HepG2 (cell line): ENCODE data around the gene RNFT2. TPM values are rescaled to one million over a fixed set of nuclear protein-coding genes. Genes with fewer than 3 reads are reported as not detected.

Experiments used
- ATAC-seq: fragments of 200-7000 bp; cut with Tn5 transposase; 3 replicates; pipeline ENCODE4 v1.9.1; 2020; ENCODE audit warnings: mild to moderate bottlenecking, moderate library complexity
- BruUV-seq: library from RNA; stranded (reverse); fragments of 400-500 nt; replicated peaks from 2 replicates; lab custom pipeline; 2021; lab: Mats Ljungman, UMichigan
- CTCF ChIA-PET: fragments of 300-600 bp; formaldehyde crosslinking; extraction: SDS; loops from one replicate; lab custom pipeline; 2021; ENCODE audit warnings: low total read pairs, inconsistent platforms, low intra/inter-chr PET ratio; lab: Yijun Ruan, JAX
- POLR2A ChIA-PET: fragments of 350-600 bp; sonication (Branson Sonifier 250); formaldehyde crosslinking; loops from one replicate; lab custom pipeline; 2020; ENCODE audit warnings: antibody characterized with exemption, inconsistent platforms; lab: Yijun Ruan, JAX
- DNase-seq: peaks from one replicate; pipeline ENCODE4 v3.0.0-alpha.2; 2015; ENCODE audit warnings: low spot score
- FAIRE-seq: peaks from 3 replicates; lab custom pipeline; 2011; peaks lifted over from hg19 to GRCh38; lab: Jason Lieb, UNC
- H2AFZ ChIP-seq: one replicate; pipeline ENCODE4 v1.6.1; 2011; ENCODE audit warnings: low read length, inconsistent platforms
- H3K27ac ChIP-seq: fragments of 300-600 bp; 3 replicates; pipeline ENCODE4 v1.8.0; 2011; ENCODE audit warnings: mixed run types, mild to moderate bottlenecking, mixed read lengths, low read length, inconsistent platforms; ENCODE audit not compliant: insufficient read depth; ENCODE audit errors: extremely low read length
- H3K27me3 ChIP-seq, 2 experiments: fragments of 200-600 bp in 1 of 2; 2 replicates in 1 of 2; 3 replicates in 1 of 2; pipeline versions ENCODE4 v1.6.0 to v1.8.0; 2011; ENCODE audit warnings: low read length in 2 of 2, mild to moderate bottlenecking in 2 of 2, moderate library complexity in 2 of 2, inconsistent platforms in 1 of 2; ENCODE audit not compliant: insufficient read depth in 2 of 2, control insufficient read depth in 1 of 2
- H3K36me3 ChIP-seq, 2 experiments: fragments of 200-600 bp in 1 of 2; replicated peaks in 1 of 2; 2 replicates in 1 of 2; 3 replicates in 1 of 2; pipeline versions ENCODE4 v1.5.1 to v1.8.0; 2011; ENCODE audit warnings: low read length in 2 of 2, inconsistent platforms in 1 of 2; ENCODE audit not compliant: insufficient read depth in 2 of 2, control insufficient read depth in 1 of 2
- H3K4me1 ChIP-seq: 2 replicates; pipeline ENCODE4 v1.5.1; 2012; ENCODE audit warnings: low read length, inconsistent platforms; ENCODE audit not compliant: insufficient read depth
- H3K4me2 ChIP-seq: 2 replicates; pipeline ENCODE4 v1.6.0; 2011; ENCODE audit warnings: low read depth, low read length, inconsistent platforms
- H3K4me3 ChIP-seq, 3 experiments: fragments of 200-600 bp in 1 of 3; sonication (generic), shearing (Covaris generic) in 1 of 3; replicated peaks in 1 of 3; 2 replicates each; pipeline ENCODE4 v1.5.1; 2011 to 2016; ENCODE audit warnings: low read length in 3 of 3, inconsistent platforms in 2 of 3, low read depth in 2 of 3, mild to moderate bottlenecking in 2 of 3, control low read depth in 1 of 3, mixed read lengths in 1 of 3; ENCODE audit not compliant: insufficient read depth in 1 of 3
- H3K79me2 ChIP-seq: one replicate; pipeline ENCODE4 v1.6.1; 2011; ENCODE audit warnings: low read length, inconsistent platforms; ENCODE audit not compliant: insufficient read depth
- H3K9ac ChIP-seq: 2 replicates; pipeline ENCODE4 v1.6.0; 2011; ENCODE audit warnings: mild to moderate bottlenecking, low read depth, low read length, inconsistent platforms; ENCODE audit not compliant: insufficient read depth
- H3K9me3 ChIP-seq: 2 replicates; pipeline ENCODE4 v1.5.1; 2012; ENCODE audit warnings: mild to moderate bottlenecking, low read length
- H4K20me1 ChIP-seq: 2 replicates; pipeline ENCODE4 v1.6.0; 2011; ENCODE audit warnings: inconsistent platforms, mild to moderate bottlenecking, low read length, moderate library complexity; ENCODE audit not compliant: insufficient read depth
- ATRX ChIP-seq: sonication (generic); formaldehyde crosslinking; IDR thresholded peaks from 2 replicates; pipeline ENCODE4 v1.4.0; 2020; ENCODE audit warnings: missing genetic modification reagents, borderline replicate concordance
- E2F1 ChIP-seq: sonication (generic); formaldehyde crosslinking; IDR thresholded peaks from 2 replicates; pipeline ENCODE4 v1.5.0; 2020; ENCODE audit warnings: missing genetic modification reagents
- FLYWCH1 ChIP-seq: sonication (generic); formaldehyde crosslinking; IDR thresholded peaks from 2 replicates; pipeline ENCODE4 v1.8.1; 2023; ENCODE audit warnings: mild to moderate bottlenecking, missing genetic modification reagents
- GATA4 ChIP-seq: sonication (generic); IDR thresholded peaks from 2 replicates; pipeline ENCODE4 v1.6.1; 2016; ENCODE audit warnings: antibody characterized with exemption, low read depth, borderline replicate concordance
- GATAD1 ChIP-seq: IDR thresholded peaks from 2 replicates; pipeline ENCODE4 v1.6.1; 2016; ENCODE audit warnings: missing genetic modification reagents, missing compliant biosample characterization
- GLI4 ChIP-seq: sonication (generic); formaldehyde crosslinking; IDR thresholded peaks from 2 replicates; pipeline ENCODE4 v1.5.1; 2020; ENCODE audit warnings: missing genetic modification reagents, mild to moderate bottlenecking, moderate library complexity, borderline replicate concordance
- PHF8 ChIP-seq: sonication (generic); formaldehyde crosslinking; IDR thresholded peaks from 2 replicates; pipeline ENCODE4 v1.5.0; 2020; ENCODE audit warnings: missing genetic modification reagents
- SPEN ChIP-seq: sonication (generic); formaldehyde crosslinking; IDR thresholded peaks from 2 replicates; pipeline ENCODE4 v1.5.1; 2020; ENCODE audit warnings: low read depth, mild to moderate bottlenecking, missing genetic modification reagents
- SRY ChIP-seq: sonication (generic); formaldehyde crosslinking; IDR thresholded peaks from 2 replicates; pipeline ENCODE4 v1.8.0; 2022; ENCODE audit warnings: mild to moderate bottlenecking, missing genetic modification reagents
- STAT5B ChIP-seq: sonication (generic); formaldehyde crosslinking; IDR thresholded peaks from 2 replicates; pipeline ENCODE4 v1.4.0; 2020; ENCODE audit warnings: missing genetic modification reagents
- THAP8 ChIP-seq: sonication (generic); formaldehyde crosslinking; IDR thresholded peaks from 2 replicates; pipeline ENCODE4 v1.5.1; 2020; ENCODE audit warnings: missing genetic modification reagents, mild to moderate bottlenecking, borderline replicate concordance
- ZFAT ChIP-seq: sonication (generic); formaldehyde crosslinking; conservative IDR thresholded peaks from 2 replicates; pipeline ENCODE4 v1.8.1; 2023; ENCODE audit warnings: missing genetic modification reagents, inconsistent platforms
- ZHX2 ChIP-seq, 2 experiments: sonication (generic) in 1 of 2; formaldehyde crosslinking in 1 of 2; IDR thresholded peaks; 2 replicates each; pipeline versions ENCODE4 v1.6.1 to v1.9.0; 2014 to 2022; ENCODE audit warnings: antibody characterized with exemption in 1 of 2, borderline replicate concordance in 1 of 2, inconsistent platforms in 1 of 2, low read depth in 1 of 2, missing genetic modification reagents in 1 of 2
- ZNF431 ChIP-seq: sonication (generic); formaldehyde crosslinking; IDR thresholded peaks from 2 replicates; pipeline ENCODE4 v1.9.0; 2022; ENCODE audit warnings: missing genetic modification reagents, low read depth, mild to moderate bottlenecking, borderline replicate concordance
- ZNF776 ChIP-seq: sonication (generic); formaldehyde crosslinking; IDR thresholded peaks from 2 replicates; pipeline ENCODE4 v1.4.0; 2020; ENCODE audit warnings: mild to moderate bottlenecking, missing genetic modification reagents
- WGBS: methylation state at CpG from one replicate; pipeline ENCODE4 v1.1.6; 2017; ENCODE audit warnings: low lambda C conversion rate; 5-methylcytosine and 5-hydroxymethylcytosine counted together
- in situ Hi-C: cut with HindIII; loops from 2 replicates; pipeline ENCODE4 v1.10.0; 2017; ENCODE audit warnings: low pct_unique_long_range_greater_than_20kb; ENCODE audit not compliant: extremely low pct_ligation_motif_present
- intact Hi-C: fragments of 100-400 bp; cut with micrococcal nuclease; formaldehyde crosslinking; loops from one replicate; pipeline ENCODE4 v1.10.0; 2022; ENCODE audit not compliant: unreplicated experiment
- polyA plus RNA-seq, 8 experiments: library from polyadenylated mRNA; depleted of rRNA in 3 of 8; stranded (reverse) in 7 of 8; unstranded in 1 of 8; fragments of >200 nt; fragmentation: Illumina TruSeq in 4 of 8; extraction: Trizol in 4 of 8; gene quantifications; 2 replicates each; pipeline versions ENCODE4 v1.2.1 to v1.2.3, GENCODE V29; 2011 to 2016; ENCODE audit warnings: low read depth in 4 of 8, missing spikeins in 1 of 8, mixed read lengths in 1 of 8; ENCODE audit not compliant: insufficient read depth in 1 of 8
- total RNA-seq, 5 experiments: library from RNA; depleted of rRNA; stranded (reverse); fragments of >200 nt; fragmentation: Illumina TruSeq; extraction: Trizol; gene quantifications; 2 replicates each; pipeline ENCODE4 v1.2.3, GENCODE V29; 2016; ENCODE audit warnings: low read depth in 1 of 5
- TF ChIP-seq, protein P1 (sequence below): sonication (generic); formaldehyde crosslinking; IDR thresholded peaks from 2 replicates; pipeline ENCODE4 v1.8.0; 2022; ENCODE audit warnings: mild to moderate bottlenecking, missing genetic modification reagents, moderate library complexity

The RNFT2 gene
- total and polyA plus RNA-seq, 2 of the 13 experiments (the other 11 are each of a cell fraction or from before 2014, with no cell fraction given) = 3.3 to 8.3 TPM

GRCh38 chr12:116832353-116832752 is 94.2 kb downstream of the RNFT2 start (continued):
- TF ChIP-seq ZHX2 (IDR thresholded peaks at IDR 0.05; ENCODE audit: low read depth) (no peak), ZHX2 (CRISPR knock-in tag; IDR thresholded peaks at IDR 0.05; ENCODE audit: borderline replicate concordance) (no peak), E2F1 (no peak), THAP8 (CRISPR knock-in tag) (no peak)

- Histone ChIP-seq H3K4me1 (no peaks in the 10 kb centered on the region), H3K9me3 (no peaks in the 10 kb centered on the region), H3K4me3 (no peak overlapping the region), H3K27me3 (no peaks in the 10 kb centered on the region), H3K79me2 (no peaks in the 10 kb centered on the region), H3K9ac (no peak overlapping the region), H3K4me2 (no peak overlapping the region), H3K27ac (no peak overlapping the region), H3K36me3 (no peaks in the 10 kb centered on the region; a peak in 1 of 5 replicates), H2AFZ (no peak overlapping the region), H4K20me1 (no peaks in the 10 kb centered on the region)
- intact Hi-C loops (no loop called here), in situ Hi-C loops (no loop called here)
- DNase-seq (no peak), FAIRE-seq (no peak), ATAC-seq (no peak)
- no TSS peak for BruUV-seq
- WGBS = 90% methylated on average over 2 of the region's 10 CpGs
- ChIA-PET POLR2A (no interaction called here), CTCF (no interaction called here)
- TF ChIP-seq ZNF776 = no peak
- TF ChIP-seq, protein P1, sequence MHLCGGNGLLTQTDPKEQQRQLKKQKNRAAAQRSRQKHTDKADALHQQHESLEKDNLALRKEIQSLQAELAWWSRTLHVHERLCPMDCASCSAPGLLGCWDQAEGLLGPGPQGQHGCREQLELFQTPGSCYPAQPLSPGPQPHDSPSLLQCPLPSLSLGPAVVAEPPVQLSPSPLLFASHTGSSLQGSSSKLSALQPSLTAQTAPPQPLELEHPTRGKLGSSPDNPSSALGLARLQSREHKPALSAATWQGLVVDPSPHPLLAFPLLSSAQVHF (CRISPR knock-in tag) = no peak
- no peak for TF ChIP-seq FLYWCH1 (CRISPR knock-in tag)
- no peak for TF ChIP-seq SPEN (CRISPR knock-in tag)
- no peak for TF ChIP-seq GATA4
- TF ChIP-seq ATRX (CRISPR knock-in tag) = no peak
- TF ChIP-seq GLI4 (CRISPR knock-in tag) = no peak
- no peak for TF ChIP-seq SRY (CRISPR knock-in tag)
- no peak for TF ChIP-seq GATAD1 (CRISPR knock-in tag)
- TF ChIP-seq ZFAT (CRISPR knock-in tag) = no peak
- no peak for TF ChIP-seq PHF8
- TF ChIP-seq ZNF431 (CRISPR knock-in tag) = no peak
- TF ChIP-seq STAT5B (CRISPR knock-in tag) = no peak
These were observed 95.4 kb downstream of the RNFT2 start for GRCh38 chr12:116833474-116833873.
